ENCODE measurements around the gene TIGD4. TPM values are rescaled to one million over a fixed set of nuclear protein-coding genes. Genes with fewer than 3 reads are reported as not detected.

TIGD4 gene
- polyA plus RNA-seq, 1 donor: 1.6 TPM

GRCh38 chr4:152719801-152720556 is 59.6 kb downstream of the TIGD4 start:
- DNase-seq: peak; percentile 58

Other genes with a start within 250 kb of the TIGD4 start
- 35.8 TPM for gene FBXW7, start 243.6 kb downstream of the TIGD4 start, polyA plus RNA-seq (ENCODE audit: insufficient read length)
- 0.83 TPM for gene TMEM154, start 99.7 kb downstream of the TIGD4 start, polyA plus RNA-seq (ENCODE audit: insufficient read length)
- gene ARFIP1, start 224 bp upstream of the TIGD4 start, polyA plus RNA-seq (ENCODE audit: insufficient read length): 18.8 TPM
- gene FHDC1, start 156.6 kb upstream of the TIGD4 start, polyA plus RNA-seq (ENCODE audit: insufficient read length): 5.9 TPM

Data from hindlimb muscle (tissue), 1 donor.